Suprapubic skin (tissue), 4 donors: ENCODE data around the gene CAPN13. TPM values are rescaled to one million over a fixed set of nuclear protein-coding genes. Genes with fewer than 3 reads are reported as not detected.

Experiments used
- DNase-seq, 2 donors: peaks; one replicate each; pipeline ENCODE4 v3.0.0-alpha.2; 2019; ENCODE audit warnings: low spot score in 2 of 2
- H3K27ac ChIP-seq: fragments of 200-600 bp; sonication (generic); one replicate; pipeline ENCODE4 v1.5.1; 2019
- H3K27me3 ChIP-seq: fragments of 200-600 bp; sonication (generic); one replicate; pipeline ENCODE4 v1.5.1; 2019
- H3K36me3 ChIP-seq: fragments of 200-600 bp; sonication (generic); one replicate; pipeline ENCODE4 v1.5.1; 2019
- H3K4me1 ChIP-seq: fragments of 200-600 bp; sonication (generic); one replicate; pipeline ENCODE4 v1.5.1; 2019
- H3K4me3 ChIP-seq: fragments of 200-600 bp; sonication (generic); one replicate; pipeline ENCODE4 v1.5.1; 2019; ENCODE audit warnings: mild to moderate bottlenecking
- H3K9me3 ChIP-seq: fragments of 200-600 bp; sonication (generic); one replicate; pipeline ENCODE4 v1.5.1; 2019
- CTCF ChIP-seq, 2 donors: fragments of 200-600 bp in 1 of 2; fragments of 450-650 bp in 1 of 2; sonication (generic) in 1 of 2; IDR thresholded peaks; one replicate each; pipeline ENCODE4 v1.5.1; 2016 to 2019; ENCODE audit warnings: antibody characterized with exemption in 2 of 2, mild to moderate bottlenecking in 1 of 2, moderate library complexity in 1 of 2
- EP300 ChIP-seq: sonication (generic); formaldehyde crosslinking; IDR thresholded peaks from one replicate; pipeline ENCODE4 v1.6.1; 2017; ENCODE audit warnings: antibody characterized with exemption
- POLR2A ChIP-seq, 2 donors: fragments of 450-650 bp; IDR thresholded peaks; one replicate each; pipeline ENCODE4 v1.6.1; 2017; ENCODE audit warnings: antibody characterized with exemption in 2 of 2, mild to moderate bottlenecking in 2 of 2, moderate library complexity in 2 of 2
- POLR2AphosphoS5 ChIP-seq, 3 donors: sonication (generic); formaldehyde crosslinking; IDR thresholded peaks; one replicate each; pipeline ENCODE4 v1.6.1; 2017; ENCODE audit warnings: antibody characterized with exemption in 3 of 3
- WGBS: methylation state at CpG from one replicate; pipeline ENCODE4 v1.1.5; 2018; 5-methylcytosine and 5-hydroxymethylcytosine counted together
- total RNA-seq, 4 donors: library from RNA; depleted of rRNA; stranded (reverse); fragments of >200 nt; gene quantifications; one replicate each; pipeline ENCODE4 v1.1.0, GENCODE V29; 2016

CAPN13 gene
- total RNA-seq, 4 donors from 2014 or later = 0.26 to 1.5 (median 0.50) TPM

GRCh38 chr2:30823452-30823851 is 16.2 kb upstream of the CAPN13 start:
- WGBS = 74% methylated on average over 9 of the region's 9 CpGs
- Histone ChIP-seq H3K9me3 (no peaks in the 10 kb centered on the region), H3K4me3 (no peak overlapping the region), H3K4me1 (no peaks in the 10 kb centered on the region), H3K27ac (no peak overlapping the region), H3K36me3 (no peaks in the 10 kb centered on the region), H3K27me3 (no peaks in the 10 kb centered on the region)
- TF ChIP-seq POLR2AphosphoS5 (IDR thresholded peaks at IDR 0.05) (no peak), POLR2A (IDR thresholded peaks at IDR 0.05) (no peak), EP300 (no peak), CTCF (IDR thresholded peaks at IDR 0.05) (no peak)
- DNase-seq = no peak

- Histone ChIP-seq H3K27ac (no peak overlapping the region), H3K27me3 (no peaks in the 10 kb centered on the region), H3K9me3 (no peaks in the 10 kb centered on the region), H3K4me3 (no peak overlapping the region), H3K4me1 (no peaks in the 10 kb centered on the region), H3K36me3 (no peaks in the 10 kb centered on the region)
- TF ChIP-seq CTCF (IDR thresholded peaks at IDR 0.05) (no peak), POLR2A (IDR thresholded peaks at IDR 0.05) (no peak), POLR2AphosphoS5 (IDR thresholded peaks at IDR 0.05) (no peak), EP300 (no peak)
- 95% methylated on average over 9 of the region's 9 CpGs for WGBS
- DNase-seq = no peak
Measured at GRCh38 chr2:30821960-30822359, 14.7 kb upstream of the CAPN13 start.

GRCh38 chr2:30820381-30821055 is 13.3 kb upstream of the CAPN13 start:
- H3K9me3 ChIP-seq = no peaks in the 10 kb centered on the region
- no peaks in the 10 kb centered on the region for H3K4me1 ChIP-seq
- H3K27me3 ChIP-seq = no peaks in the 10 kb centered on the region
- no peaks in the 10 kb centered on the region for H3K36me3 ChIP-seq
- H3K4me3 ChIP-seq = no peak overlapping the region
- H3K27ac ChIP-seq = no peak overlapping the region
- WGBS = 71% methylated on average over 11 of the region's 12 CpGs
- no peak for TF ChIP-seq CTCF (IDR thresholded peaks at IDR 0.05)
- TF ChIP-seq POLR2A (IDR thresholded peaks at IDR 0.05) = no peak
- no peak for TF ChIP-seq EP300
- no peak for TF ChIP-seq POLR2AphosphoS5 (IDR thresholded peaks at IDR 0.05)
- no peak for DNase-seq

GRCh38 chr2:30809938-30810337 is 2.7 kb upstream of the CAPN13 start:
- Histone ChIP-seq H3K27ac (no peak overlapping the region), H3K9me3 (no peaks in the 10 kb centered on the region), H3K27me3 (peaks cover 16% of the 10 kb centered on the region), H3K4me1 (no peaks in the 10 kb centered on the region), H3K4me3 (no peak overlapping the region), H3K36me3 (no peaks in the 10 kb centered on the region)
- 61% methylated on average over 4 of the region's 4 CpGs for WGBS
- TF ChIP-seq EP300 (no peak), POLR2AphosphoS5 (IDR thresholded peaks at IDR 0.05) (no peak), CTCF (IDR thresholded peaks at IDR 0.05) (no peak), POLR2A (IDR thresholded peaks at IDR 0.05) (no peak)
- DNase-seq = no peak

- Histone ChIP-seq H3K9me3 (no peaks in the 10 kb centered on the region), H3K4me1 (no peaks in the 10 kb centered on the region)
Measured at GRCh38 chr2:30808695-30809094, 1.4 kb upstream of the CAPN13 start.

More at GRCh38 chr2:30808695-30809094, 1.4 kb upstream of the CAPN13 start:
- DNase-seq = no peak
- Histone ChIP-seq H3K36me3 (no peaks in the 10 kb centered on the region), H3K27ac (no peak overlapping the region), H3K4me3 (no peak overlapping the region), H3K27me3 (peaks cover 16% of the 10 kb centered on the region)
- 74% methylated on average over 4 of the region's 4 CpGs for whole genome bisulfite sequencing
- TF ChIP-seq POLR2A (IDR thresholded peaks at IDR 0.05) (no peak), POLR2AphosphoS5 (IDR thresholded peaks at IDR 0.05) (no peak), EP300 (no peak), CTCF (IDR thresholded peaks at IDR 0.05) (no peak)
